Measurements from ENCODE around the gene NUP188.

Gene NUP188

DNA sequence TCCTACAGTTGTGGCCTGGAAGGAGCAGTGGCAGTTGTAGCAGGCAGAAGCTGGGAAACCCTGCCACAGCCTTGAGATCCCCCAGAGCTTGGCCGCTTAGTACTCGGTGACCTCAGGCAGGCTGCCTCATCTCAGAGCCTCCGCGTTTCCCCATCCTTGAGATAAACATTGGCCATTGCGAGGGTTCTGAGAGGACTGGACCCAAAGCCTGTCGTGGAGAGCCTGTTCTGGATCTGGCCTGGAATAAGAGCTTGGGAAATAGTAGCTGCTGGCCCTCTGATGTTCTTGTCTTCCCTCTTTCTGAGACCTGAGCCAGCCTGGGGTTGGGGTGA lies 90.2 kb downstream of the NUP188 start:
- CTCF ChIA-PET: interaction anchor here (0.6 to 1.7 kb wide), 3 partner anchors 9 to 150 kb away, joined by 3 to 13 read pairs (median 3); partner anchors contain the start of gene SH3GLB2
- Histone ChIP-seq H3K36me3 (ENCODE audit: control insufficient read depth in 2 of 2, insufficient read depth in 1 of 2, low read length in 2 of 2) (peaks cover 0 to 20% of the 10 kb centered on the region in 2 experiments; a peak in 2 of 3 replicates), H3K4me1 (ENCODE audit: control insufficient read depth, insufficient read depth, low read length) (no peaks in the 10 kb centered on the region), H3K27ac (ENCODE audit: extremely low read depth, low read depth, low read length) (no peak overlapping the region), H3K4me3 (ENCODE audit: low read depth, low read length) (no peak overlapping the region; the same call in 1 of the 2 replicates), H3K9me3 (ENCODE audit: control insufficient read depth, insufficient read depth, low read depth, low read length) (no peaks in the 10 kb centered on the region)
- TF ChIP-seq ZNF221 (tag by site-specific recombination; IDR thresholded peaks at IDR 0.05; ENCODE audit: borderline replicate concordance): no peak
- TF ChIP-seq ZNF645 (tag by site-specific recombination; IDR thresholded peaks at IDR 0.05): no peak
- no peak for TF ChIP-seq ZEB2 (tag by site-specific recombination; IDR thresholded peaks at IDR 0.05)
- no peak for TF ChIP-seq ZIC2 (tag by site-specific recombination; IDR thresholded peaks at IDR 0.05)
- no peak for TF ChIP-seq ZFHX2 (tag by site-specific recombination; conservative IDR thresholded peaks at IDR 0.05)
- no peak for TF ChIP-seq ZNF138 (tag by site-specific recombination; IDR thresholded peaks at IDR 0.05; ENCODE audit: borderline replicate concordance)
- TF ChIP-seq ZBTB1 (tag by site-specific recombination; IDR thresholded peaks at IDR 0.05): no peak
- no peak for TF ChIP-seq ZNF473 (tag by site-specific recombination; IDR thresholded peaks at IDR 0.05)
- TF ChIP-seq ZNF266 (tag by site-specific recombination; IDR thresholded peaks at IDR 0.05; ENCODE audit: low read depth): no peak
- TF ChIP-seq ZNF600 (tag by site-specific recombination; IDR thresholded peaks at IDR 0.05): no peak; the same call in 1 of the 2 replicates
- POLR2A ChIA-PET: interaction anchor here (1.6 to 3.0 kb wide), 3 partner anchors 9 to 43 kb away, joined by 6 to 14 read pairs (median 13); partner anchors contain the start of genes DOLPP1 and SH3GLB2

GRCh38 chr9:129038109-129038852 lies 90.8 kb downstream of the NUP188 start:
- Histone ChIP-seq H3K9me3 (ENCODE audit: control insufficient read depth, insufficient read depth, low read depth, low read length) (no peaks in the 10 kb centered on the region), H3K36me3 (ENCODE audit: control insufficient read depth in 2 of 2, insufficient read depth in 1 of 2, low read length in 2 of 2) (peaks cover 0 to 23% of the 10 kb centered on the region in 2 experiments; a peak in 2 of 3 replicates), H3K27ac (ENCODE audit: extremely low read depth, low read depth, low read length) (no peak overlapping the region), H3K4me1 (ENCODE audit: control insufficient read depth, insufficient read depth, low read length) (no peaks in the 10 kb centered on the region), H3K4me3 (ENCODE audit: low read depth, low read length) (no peak overlapping the region)
- CTCF ChIA-PET: interaction anchor here (0.6 to 1.7 kb wide), 4 partner anchors 8 to 150 kb away, joined by 3 to 13 read pairs (median 4); partner anchors contain the start of gene SH3GLB2
- TF ChIP-seq ZNF792 (tag by site-specific recombination; IDR thresholded peaks at IDR 0.05) (no peak), ZFHX2 (tag by site-specific recombination; conservative IDR thresholded peaks at IDR 0.05) (peak; percentile 29), PRDM10 (tag by site-specific recombination; IDR thresholded peaks at IDR 0.05) (peak; percentile 67)
- TF ChIP-seq, protein P1, sequence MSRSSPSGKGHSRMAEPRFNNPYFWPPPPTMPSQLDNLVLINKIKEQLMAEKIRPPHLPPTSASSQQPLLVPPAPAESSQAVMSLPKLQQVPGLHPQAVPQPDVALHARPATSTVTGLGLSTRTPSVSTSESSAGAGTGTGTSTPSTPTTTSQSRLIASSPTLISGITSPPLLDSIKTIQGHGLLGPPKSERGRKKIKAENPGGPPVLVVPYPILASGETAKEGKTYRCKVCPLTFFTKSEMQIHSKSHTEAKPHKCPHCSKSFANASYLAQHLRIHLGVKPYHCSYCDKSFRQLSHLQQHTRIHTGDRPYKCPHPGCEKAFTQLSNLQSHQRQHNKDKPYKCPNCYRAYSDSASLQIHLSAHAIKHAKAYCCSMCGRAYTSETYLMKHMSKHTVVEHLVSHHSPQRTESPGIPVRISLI (tag by site-specific recombination; IDR thresholded peaks at IDR 0.05): 0 out of 2 replicates have a peak, but pooled peaks have one; percentile 54
- POLR2A ChIA-PET: interaction anchor here (1.6 to 3.0 kb wide), 3 partner anchors 9 to 43 kb away, joined by 6 to 14 read pairs (median 13); partner anchors contain the start of genes DOLPP1 and SH3GLB2

- H3K27ac ChIP-seq (ENCODE audit: extremely low read depth, low read depth, low read length): no peak overlapping the region
- TF ChIP-seq ZNF701 (tag by site-specific recombination; IDR thresholded peaks at IDR 0.05) (no peak), ZBTB21 (tag by site-specific recombination; IDR thresholded peaks at IDR 0.05) (no peak), ZNF211 (tag by site-specific recombination; IDR thresholded peaks at IDR 0.05; ENCODE audit: low read depth) (no peak), ZNF670 (tag by site-specific recombination; IDR thresholded peaks at IDR 0.05; ENCODE audit: low read depth) (no peak), ZNF76 (tag by site-specific recombination; IDR thresholded peaks at IDR 0.05; ENCODE audit: borderline replicate concordance, low read depth) (no peak), ZNF791 (tag by site-specific recombination; IDR thresholded peaks at IDR 0.05) (no peak), REPIN1 (tag by site-specific recombination; IDR thresholded peaks at IDR 0.05; ENCODE audit: low read depth) (no peak)
- TF ChIP-seq, protein P2, sequence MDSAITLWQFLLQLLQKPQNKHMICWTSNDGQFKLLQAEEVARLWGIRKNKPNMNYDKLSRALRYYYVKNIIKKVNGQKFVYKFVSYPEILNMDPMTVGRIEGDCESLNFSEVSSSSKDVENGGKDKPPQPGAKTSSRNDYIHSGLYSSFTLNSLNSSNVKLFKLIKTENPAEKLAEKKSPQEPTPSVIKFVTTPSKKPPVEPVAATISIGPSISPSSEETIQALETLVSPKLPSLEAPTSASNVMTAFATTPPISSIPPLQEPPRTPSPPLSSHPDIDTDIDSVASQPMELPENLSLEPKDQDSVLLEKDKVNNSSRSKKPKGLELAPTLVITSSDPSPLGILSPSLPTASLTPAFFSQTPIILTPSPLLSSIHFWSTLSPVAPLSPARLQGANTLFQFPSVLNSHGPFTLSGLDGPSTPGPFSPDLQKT (IDR thresholded peaks at IDR 0.05; ENCODE audit: borderline replicate concordance, low read depth, low read length): no peak
- CTCF ChIA-PET: no interaction called here
Measured at GRCh38 chr9:129040113-129040643, 92.7 kb downstream of the NUP188 start.

More at GRCh38 chr9:129040113-129040643, 92.7 kb downstream of the NUP188 start:
- Histone ChIP-seq H3K4me1 (ENCODE audit: control insufficient read depth, insufficient read depth, low read length) (no peaks in the 10 kb centered on the region), H3K36me3 (ENCODE audit: control insufficient read depth in 2 of 2, insufficient read depth in 1 of 2, low read length in 2 of 2) (peaks cover 0 to 31% of the 10 kb centered on the region in 2 experiments; a peak in 2 of 3 replicates), H3K4me3 (ENCODE audit: low read depth, low read length) (no peak overlapping the region), H3K9me3 (ENCODE audit: control insufficient read depth, insufficient read depth, low read depth, low read length) (no peaks in the 10 kb centered on the region)
- POLR2A ChIA-PET: interaction anchor here (3.0 kb wide), 1 partner anchor 11 kb away, joined by 13 read pairs; the partner anchor contains the start of gene SH3GLB2

All from HEK293 (cell line).